NCI-H345 treated with DMSO at 0.1 percent for 48 hours (cell line): ENCODE results near the gene SPACA9.
A peak's percentile ranks its signal among the peaks of the same experiment; 100 is the strongest.

ENCODE experiments used
- DNase-seq: peaks from one replicate; lab custom pipeline; 2025; ENCODE audit not compliant: unreplicated experiment; lab: John Stamatoyannopoulos, UW

Gene SPACA9

DNA sequence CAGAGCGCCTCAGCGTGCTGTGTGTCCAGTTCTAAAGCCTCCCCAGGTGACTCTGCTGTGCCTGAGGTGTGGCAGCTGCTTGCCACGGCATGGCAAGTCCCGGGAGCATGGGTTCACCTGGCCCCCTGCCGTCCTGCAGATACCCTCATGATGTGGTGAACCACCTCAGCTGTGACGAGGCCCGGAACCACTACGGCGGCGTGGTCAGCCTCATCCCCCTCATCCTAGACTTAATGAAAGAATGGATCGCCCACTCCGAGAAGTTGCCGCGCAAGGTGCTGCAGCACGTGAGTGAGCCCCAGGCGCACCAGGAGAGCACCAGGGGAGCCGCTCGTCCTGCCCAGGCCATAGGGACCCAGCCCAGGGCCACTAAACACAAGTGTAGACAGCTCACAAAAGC, 9.5 kb downstream of the SPACA9 start:
- no peak for DNase-seq

DNA sequence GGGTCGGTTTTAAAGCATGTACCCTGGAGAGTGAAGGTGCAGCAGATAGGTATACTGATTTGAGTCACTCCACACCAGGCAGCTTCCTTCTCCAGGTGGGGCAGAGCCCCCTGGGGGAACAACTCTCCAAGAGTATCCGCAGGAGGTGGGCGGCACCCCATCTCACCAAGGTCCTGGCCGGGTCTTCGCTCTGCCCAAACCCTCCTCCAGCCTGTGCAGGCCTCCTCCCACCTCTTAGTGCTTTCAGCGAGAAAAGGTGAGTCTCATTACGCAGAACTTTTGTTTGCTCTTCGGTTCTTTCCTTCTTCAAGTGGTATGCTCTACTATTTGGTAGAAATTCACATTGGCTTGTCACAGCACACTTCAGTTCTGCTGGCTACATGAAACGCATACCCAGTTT, 13.7 kb downstream of the SPACA9 start:
- no peak for DNase-seq

DNA sequence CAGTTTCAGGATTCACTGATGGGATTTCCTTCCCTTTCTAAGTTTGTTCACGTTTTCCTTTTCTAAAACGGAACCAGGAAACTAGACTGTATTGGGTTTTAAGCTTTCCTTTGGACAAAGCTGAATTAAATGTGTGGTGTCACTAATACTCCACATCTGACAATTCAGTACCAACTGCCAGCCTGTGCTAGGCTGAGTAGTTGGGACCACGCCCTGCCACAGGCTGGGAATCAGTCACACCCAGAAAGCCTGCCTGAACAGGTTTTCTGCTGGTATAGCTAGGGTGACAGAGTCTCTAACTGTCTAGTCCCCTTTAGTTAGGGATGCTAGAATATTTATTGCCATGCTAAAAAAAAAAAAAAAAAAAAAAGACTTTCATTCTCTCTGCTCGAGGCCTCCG, 15.6 kb downstream of the SPACA9 start:
- DNase-seq, result no peak

- no peak for DNase-seq
These were observed 16.5 kb downstream of the SPACA9 start for GRCh38 chr9:132894862-132895835.

GRCh38 chr9:132896264-132896663, 17.6 kb downstream of the SPACA9 start:
- DNase-seq, result no peak

DNA sequence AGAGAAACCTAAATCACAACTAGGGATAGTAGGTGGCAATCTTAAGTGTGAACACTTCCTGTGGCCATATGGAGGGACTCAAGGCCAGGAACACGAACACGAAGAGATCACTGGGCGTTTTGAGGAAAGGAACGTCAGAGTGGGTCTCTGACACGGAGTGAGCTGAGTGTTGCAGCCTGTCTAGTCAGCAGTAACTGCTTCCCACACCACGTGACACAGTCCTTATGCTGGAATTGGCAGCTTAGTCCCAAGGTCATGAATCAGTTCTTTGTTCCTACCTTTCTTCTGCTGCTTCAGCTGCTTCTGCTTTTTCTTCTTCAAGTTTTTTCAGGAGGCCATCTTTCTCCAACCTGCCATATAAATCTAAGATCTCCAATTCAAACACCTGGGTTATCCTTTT, 18.2 kb downstream of the SPACA9 start:
- DNase-seq, result no peak

DNA sequence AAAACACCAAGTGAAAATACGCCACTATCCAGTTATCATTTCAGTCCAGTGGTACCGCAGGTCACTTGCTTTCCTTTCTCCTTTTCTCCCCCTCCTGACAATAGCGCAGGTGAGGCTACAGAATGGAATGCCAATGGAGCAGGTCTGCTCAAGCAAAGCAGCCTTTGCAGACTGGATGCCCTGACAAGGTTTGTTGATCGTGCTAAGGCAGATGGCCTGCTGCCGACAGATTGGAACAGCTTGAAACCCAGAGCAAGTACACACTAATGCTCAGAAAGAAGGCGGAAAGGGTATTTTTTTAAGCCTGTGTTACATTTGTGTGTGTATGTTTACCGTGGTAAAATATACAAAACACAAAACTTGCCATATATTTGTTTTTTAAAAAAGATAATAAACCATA, 19.4 kb downstream of the SPACA9 start:
- no peak for DNase-seq

- DNase-seq, result peak; percentile 44
These were observed 23.4 kb downstream of the SPACA9 start for GRCh38 chr9:132901858-132902831.

DNA sequence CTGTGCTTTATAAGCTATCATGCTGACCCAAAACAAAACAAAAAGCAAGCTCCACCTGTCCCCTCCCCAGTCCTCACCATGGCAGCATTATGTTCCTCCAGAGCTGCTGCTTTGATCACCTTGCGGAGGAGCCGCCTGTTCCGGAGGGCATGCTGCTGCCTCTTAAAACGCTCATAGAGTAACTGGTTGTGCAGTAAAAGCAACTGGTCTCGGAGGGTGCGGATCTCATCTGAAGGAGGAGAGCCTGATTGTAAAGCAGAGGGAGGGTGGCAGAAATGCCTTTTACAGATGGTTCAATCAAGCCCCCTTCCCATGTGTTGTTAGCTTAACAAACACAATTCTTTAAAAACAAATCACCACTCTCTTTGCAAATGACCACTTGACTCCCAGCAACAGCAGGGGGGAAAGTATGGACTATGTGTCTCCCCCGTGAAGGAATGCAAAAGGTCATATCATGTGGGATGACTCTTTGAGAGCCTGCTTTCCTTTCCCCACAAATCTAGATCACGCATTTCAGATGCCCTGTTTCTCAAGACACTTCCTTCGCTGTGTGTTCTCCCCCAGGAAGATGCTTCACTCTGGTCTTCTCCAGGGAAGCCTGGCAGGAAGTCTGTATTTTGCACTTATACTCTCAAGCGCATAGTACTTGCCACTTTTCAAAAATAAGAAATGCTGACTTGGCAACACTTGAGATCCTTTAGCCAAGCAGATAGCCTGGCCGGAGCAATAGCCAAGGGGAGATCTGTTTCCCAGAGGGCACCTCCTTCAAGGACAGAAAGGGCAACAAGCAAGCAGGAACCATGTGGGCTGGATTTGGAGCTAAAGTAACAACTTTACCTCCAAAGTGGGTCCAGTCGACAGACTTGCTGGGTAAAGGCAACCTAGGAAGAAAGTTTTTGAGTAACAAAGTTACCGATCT, 25.1 kb downstream of the SPACA9 start:
- no peak for DNase-seq

GRCh38 chr9:132905726-132906125, 27.0 kb downstream of the SPACA9 start:
- DNase-seq, result no peak

- no peak for DNase-seq
These were observed 29.9 kb downstream of the SPACA9 start for GRCh38 chr9:132908635-132909034.

DNA sequence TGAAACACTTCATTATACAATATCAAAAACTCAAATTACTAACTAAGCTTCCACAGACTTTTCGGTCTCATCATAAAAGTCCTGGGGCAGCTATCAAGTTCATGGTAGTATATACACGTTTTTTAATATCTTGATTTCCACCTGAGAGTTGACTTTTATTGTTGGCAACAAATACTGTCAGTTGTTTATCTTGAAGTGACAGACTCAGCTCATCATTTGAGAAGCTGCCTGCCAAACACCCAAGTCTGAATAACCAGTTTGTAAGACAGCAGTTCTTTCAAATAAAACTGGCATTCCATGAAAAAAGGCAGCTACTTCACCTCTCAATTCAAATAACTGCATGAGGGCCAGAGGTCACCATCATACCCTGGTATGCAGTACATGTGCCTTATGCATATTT, 30.6 kb downstream of the SPACA9 start:
- no peak for DNase-seq

DNA sequence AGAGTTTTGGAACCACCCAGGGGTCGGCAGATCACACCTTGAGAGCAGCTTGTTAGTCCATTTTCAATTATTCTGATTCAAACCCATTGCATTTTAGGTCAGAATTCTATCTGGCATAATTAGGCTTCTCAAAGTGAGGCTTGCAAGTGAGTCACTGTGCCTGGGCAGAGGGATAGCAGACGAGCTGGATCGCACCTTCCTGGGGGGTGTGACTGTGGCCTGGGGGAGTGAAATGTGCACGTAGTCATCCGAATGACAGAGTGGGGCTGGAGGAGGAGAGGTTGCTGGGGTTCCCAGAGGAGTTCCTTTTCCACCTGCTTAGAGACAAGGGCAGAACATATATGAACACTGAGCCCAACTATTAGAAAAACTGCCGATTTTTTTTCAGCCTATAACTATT, 31.7 kb downstream of the SPACA9 start:
- DNase-seq, result no peak

DNA sequence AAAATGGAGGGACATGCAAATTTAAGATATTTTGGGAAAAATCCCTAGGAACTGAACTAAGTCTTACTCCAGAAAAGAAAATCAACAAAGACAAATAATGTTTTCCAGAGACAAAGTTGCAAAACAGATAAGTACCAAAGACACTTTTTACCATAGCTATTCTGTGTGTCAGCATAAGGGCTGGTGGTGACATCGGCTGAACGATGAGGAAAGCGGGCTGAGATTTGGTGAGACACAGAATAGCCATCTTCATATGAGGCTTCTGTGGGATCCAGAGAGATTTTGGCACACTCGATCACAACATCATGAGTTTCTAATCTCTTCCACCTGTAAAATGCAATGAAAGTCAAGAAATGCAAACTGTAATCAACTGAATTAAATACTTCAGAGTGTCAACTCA, 33.4 kb downstream of the SPACA9 start:
- DNase-seq, result no peak

GRCh38 chr9:132914924-132915323, 36.2 kb downstream of the SPACA9 start:
- no peak for DNase-seq

DNA sequence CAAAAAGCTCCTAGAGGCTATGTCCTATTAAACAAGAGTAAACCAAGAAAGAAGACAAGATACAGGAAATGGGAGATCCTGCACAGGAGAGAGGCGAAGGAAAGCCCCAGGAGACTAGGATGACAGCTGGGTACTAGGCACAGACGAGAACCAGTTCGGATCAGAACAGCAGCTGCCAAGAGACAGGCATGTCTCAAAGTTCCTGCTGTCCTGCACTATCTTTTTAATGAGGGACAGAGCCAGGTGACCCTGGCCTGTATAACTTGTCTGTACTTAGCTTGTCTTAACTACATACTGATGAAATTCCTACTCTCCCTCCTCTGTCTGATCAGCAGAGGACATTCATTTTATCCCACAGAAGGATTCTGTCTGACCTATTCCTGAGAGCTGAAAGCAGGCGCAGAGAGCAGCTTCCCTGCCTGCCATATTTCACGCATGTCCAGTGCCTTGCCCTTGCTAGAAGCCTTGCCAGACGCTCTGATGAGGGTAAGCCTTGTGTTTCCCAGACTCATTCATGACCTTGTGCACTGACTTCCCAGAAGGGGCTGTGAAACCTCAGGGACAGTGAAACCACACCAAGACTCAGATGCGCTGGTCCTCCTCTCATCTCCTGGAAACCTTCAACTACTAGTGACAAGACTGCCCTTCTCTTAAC, 41.0 kb downstream of the SPACA9 start:
- no peak for DNase-seq

DNA sequence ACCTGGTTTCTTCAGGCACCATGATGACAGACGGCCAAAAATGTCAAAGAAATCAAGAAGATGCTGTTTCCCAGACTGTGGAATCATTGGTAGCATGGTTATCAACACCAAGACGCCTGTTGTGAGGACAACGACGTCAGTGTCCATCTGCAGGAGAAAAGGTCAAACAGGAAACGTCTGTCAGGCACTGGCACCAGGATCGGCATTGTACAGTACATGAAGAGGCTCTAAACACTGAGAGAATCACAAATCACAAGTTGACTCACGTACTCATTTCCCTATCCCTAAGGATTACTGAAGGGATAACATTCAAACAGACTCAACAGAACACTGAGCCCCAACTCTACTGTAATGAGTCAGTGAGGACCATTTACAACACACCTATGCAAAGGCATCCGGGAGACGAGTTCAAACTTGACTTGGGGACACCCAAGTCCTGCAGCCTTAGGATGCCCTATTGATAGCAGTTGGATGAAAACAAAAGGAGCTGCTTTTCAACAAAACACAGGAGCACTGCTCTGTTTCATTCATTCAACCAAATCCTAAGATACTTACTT, 44.7 kb downstream of the SPACA9 start:
- DNase-seq, result no peak

GRCh38 chr9:132927704-132928103, 49.0 kb downstream of the SPACA9 start:
- DNase-seq, result no peak

DNA sequence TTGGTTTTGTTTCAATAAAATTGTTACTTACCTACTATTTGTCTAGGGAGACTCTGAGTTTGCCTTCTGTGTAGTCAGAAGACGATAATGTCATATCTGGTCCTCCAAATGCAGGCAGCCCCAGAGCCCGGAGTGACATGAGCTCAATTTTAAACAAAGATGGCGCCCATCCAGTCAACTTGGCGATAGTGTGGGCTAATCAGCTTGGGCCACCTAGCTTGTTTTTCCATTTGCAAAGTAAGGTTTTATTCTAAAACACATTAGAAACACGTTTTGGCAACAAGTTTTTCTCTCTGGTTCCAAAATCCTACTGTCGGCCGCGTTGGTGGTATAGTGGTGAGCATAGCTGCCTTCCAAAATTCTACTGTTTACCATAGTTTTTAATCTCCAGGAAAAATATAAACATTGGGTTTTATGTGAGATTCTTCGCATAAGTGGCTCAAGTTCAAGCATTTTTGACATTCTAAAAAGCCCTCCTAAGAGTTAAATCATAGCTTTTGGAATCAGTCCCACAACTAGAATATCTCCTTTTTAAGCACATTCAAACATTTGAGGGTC, 52.6 kb downstream of the SPACA9 start:
- DNase-seq, result no peak

GRCh38 chr9:132935026-132935425, 56.3 kb downstream of the SPACA9 start:
- DNase-seq, result no peak
